ENCODE measurements around the gene DNAJC10. TPM values are rescaled to one million over a fixed set of nuclear protein-coding genes. Genes with fewer than 3 reads are reported as not detected.
"Not testable (repeated sequence)": the region's sequence is repeated elsewhere in the genome, so short reads cannot be mapped to it uniquely, and the experiment has no call there.

The DNAJC10 gene
- total RNA-seq, 1 donor from 2014 or later = 37.1 TPM

DNA sequence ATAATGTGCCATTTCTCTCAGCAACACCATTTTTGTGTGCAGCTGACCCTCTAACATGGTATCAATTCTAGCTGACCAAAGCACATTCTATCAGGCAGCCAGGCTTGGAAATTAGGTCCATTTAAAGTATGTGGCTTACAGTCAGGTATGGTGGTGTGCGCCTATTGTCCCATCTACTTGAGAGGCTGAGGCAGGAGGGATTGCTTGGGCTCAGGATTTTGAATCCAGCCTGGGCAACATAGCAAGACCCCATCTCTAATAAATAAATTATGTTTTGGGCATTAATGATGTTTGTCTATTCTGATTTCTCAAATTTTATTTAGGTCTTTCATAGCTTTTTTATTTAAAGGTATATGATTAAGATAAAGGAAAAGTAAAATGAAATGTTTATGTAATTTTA is 63.3 kb downstream of the DNAJC10 start:
- H3K27me3 ChIP-seq = no peaks in the 10 kb centered on the region
- DNase-seq (ENCODE audit: extremely low spot score in 2 of 2) = no peak
- no peaks in the 10 kb centered on the region for H3K9me3 ChIP-seq
- peaks cover 0 to 10% of the 10 kb centered on the region in 2 donors for H3K36me3 ChIP-seq
- H3K27ac ChIP-seq = no peak overlapping the region
- intact Hi-C loops (cut with DNase I) = no loop called here
- no peak for TF ChIP-seq POLR2AphosphoS5 (IDR thresholded peaks at IDR 0.05; ENCODE audit: insufficient read depth in 1 of 2, low read depth in 1 of 2)
- no peak for TF ChIP-seq POLR2A (IDR thresholded peaks at IDR 0.05)
- TF ChIP-seq, protein P1, sequence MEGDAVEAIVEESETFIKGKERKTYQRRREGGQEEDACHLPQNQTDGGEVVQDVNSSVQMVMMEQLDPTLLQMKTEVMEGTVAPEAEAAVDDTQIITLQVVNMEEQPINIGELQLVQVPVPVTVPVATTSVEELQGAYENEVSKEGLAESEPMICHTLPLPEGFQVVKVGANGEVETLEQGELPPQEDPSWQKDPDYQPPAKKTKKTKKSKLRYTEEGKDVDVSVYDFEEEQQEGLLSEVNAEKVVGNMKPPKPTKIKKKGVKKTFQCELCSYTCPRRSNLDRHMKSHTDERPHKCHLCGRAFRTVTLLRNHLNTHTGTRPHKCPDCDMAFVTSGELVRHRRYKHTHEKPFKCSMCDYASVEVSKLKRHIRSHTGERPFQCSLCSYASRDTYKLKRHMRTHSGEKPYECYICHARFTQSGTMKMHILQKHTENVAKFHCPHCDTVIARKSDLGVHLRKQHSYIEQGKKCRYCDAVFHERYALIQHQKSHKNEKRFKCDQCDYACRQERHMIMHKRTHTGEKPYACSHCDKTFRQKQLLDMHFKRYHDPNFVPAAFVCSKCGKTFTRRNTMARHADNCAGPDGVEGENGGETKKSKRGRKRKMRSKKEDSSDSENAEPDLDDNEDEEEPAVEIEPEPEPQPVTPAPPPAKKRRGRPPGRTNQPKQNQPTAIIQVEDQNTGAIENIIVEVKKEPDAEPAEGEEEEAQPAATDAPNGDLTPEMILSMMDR (IDR thresholded peaks at IDR 0.05) = no peak
- no peak overlapping the region for H3K4me3 ChIP-seq
- H3K4me1 ChIP-seq = no peaks in the 10 kb centered on the region

DNA sequence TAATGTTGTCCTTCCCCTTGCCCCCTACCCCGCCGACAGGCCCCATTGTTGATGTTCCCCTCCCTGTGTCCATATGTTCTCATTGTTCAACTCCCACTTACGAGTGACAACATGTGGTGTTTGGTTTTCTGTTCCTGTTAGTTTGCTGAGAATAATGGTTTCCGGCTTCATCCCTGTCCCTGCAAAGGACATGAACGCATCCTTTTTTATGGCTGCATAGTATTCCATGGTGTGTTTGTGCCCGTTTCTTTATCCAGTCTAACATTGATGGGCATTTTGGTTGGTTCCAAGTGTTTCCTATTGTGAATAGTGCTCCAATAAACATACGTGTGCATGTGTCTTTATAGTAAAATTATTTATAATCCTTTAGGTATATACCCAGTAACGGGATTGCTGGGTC is 65.0 kb downstream of the DNAJC10 start:
- H3K4me1 ChIP-seq; H3K4me3 ChIP-seq; H3K27me3 ChIP-seq; H3K27ac ChIP-seq; H3K9me3 ChIP-seq; DNase-seq (ENCODE audit: extremely low spot score in 2 of 2): not testable (repeated sequence)
- intact Hi-C loops (cut with DNase I) = loop anchor here (10.0 kb wide), 1 partner anchor 204 kb away; no protein-coding TSS in a partner anchor
- peaks cover 0 to 10% of the 10 kb centered on the region in 2 donors for H3K36me3 ChIP-seq

DNA sequence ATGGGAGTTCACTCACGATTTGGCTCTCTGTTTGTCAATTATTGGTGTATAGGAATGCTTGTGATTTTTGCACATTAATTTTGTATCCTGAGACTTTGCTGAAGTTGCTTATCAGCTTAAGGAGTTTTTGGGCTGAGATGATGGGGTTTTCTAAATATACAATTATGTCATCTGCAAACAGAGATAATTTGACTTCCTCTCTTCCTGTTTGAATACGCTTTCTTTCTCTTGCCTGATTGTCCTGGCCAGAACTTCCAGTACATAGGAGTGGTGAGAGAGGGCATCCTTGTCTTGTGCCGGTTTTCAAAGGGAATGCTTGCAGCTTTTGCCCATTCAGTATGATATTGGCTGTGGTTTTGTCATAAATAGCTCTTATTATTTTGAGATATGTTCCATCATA is 66.6 kb downstream of the DNAJC10 start:
- not testable (repeated sequence) for H3K4me1 ChIP-seq; H3K4me3 ChIP-seq; H3K27me3 ChIP-seq; DNase-seq (ENCODE audit: extremely low spot score in 2 of 2); H3K9me3 ChIP-seq; H3K36me3 ChIP-seq; H3K27ac ChIP-seq
- intact Hi-C loops (cut with DNase I) = loop anchor here (10.0 kb wide), 1 partner anchor 202 kb away; no protein-coding TSS in a partner anchor

DNA sequence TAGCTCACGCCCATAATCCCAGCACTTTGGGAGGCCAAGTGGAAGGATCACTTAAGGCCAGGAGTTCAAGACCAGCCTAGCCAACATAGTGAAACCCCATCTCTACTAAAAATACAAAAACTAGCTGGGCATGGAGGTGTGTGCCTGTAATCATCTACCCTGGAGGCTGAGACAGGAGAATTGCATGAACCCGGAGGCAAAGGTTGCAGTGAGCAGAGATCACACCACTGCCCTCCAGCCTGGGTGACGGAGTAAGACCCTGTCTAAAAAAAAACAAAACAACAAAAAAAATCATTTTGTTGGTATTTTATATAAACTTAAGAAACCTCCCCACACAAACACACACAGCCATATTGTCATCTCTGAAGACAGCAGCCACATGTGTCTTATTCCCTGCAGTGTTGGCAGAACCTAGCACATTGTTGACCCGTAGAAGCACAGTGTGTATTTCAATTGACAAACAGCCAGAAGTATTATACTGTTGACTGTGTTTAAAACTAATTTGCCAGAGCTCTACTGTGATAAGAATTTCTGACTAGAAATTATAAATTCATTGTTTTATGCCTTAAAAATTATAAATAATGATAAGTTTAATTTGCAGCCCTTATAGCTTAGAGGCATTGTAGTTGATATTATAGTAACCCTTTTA is 68.1 kb downstream of the DNAJC10 start:
- Histone ChIP-seq H3K9me3 (no peaks in the 10 kb centered on the region), H3K27me3 (no peaks in the 10 kb centered on the region), H3K4me3 (no peak overlapping the region), H3K36me3 (no peaks in the 10 kb centered on the region), H3K27ac (no peak overlapping the region), H3K4me1 (no peaks in the 10 kb centered on the region)
- intact Hi-C loops (cut with DNase I) = loop anchor here (10.0 kb wide), 1 partner anchor 201 kb away; no protein-coding TSS in a partner anchor
- TF ChIP-seq POLR2A (IDR thresholded peaks at IDR 0.05) (no peak), POLR2AphosphoS5 (IDR thresholded peaks at IDR 0.05; ENCODE audit: insufficient read depth in 1 of 2, low read depth in 1 of 2) (no peak)
- TF ChIP-seq, protein P1 (IDR thresholded peaks at IDR 0.05) = no peak
- DNase-seq (ENCODE audit: extremely low spot score in 2 of 2) = no peak

DNA sequence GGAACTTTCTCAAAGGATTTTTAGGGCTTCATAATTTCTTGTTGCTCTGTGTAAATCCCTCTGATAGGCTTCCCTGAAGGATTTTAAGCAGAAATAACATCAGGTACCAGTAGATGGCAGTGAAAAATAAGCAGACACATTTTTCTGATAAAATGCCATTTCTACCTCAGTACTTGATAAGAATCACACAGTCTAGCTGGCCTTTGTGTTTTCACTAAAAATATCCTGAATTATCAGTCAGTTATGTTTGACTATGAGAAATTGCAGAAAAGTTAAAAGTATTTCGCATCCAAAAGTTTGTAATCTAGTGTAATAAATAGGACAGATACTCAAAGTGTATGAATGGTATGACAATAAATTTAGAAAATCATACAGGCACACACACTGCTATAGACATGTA is 68.7 kb downstream of the DNAJC10 start:
- TF ChIP-seq, protein P1 (IDR thresholded peaks at IDR 0.05) = peak in 1 of 3 experiments; percentile 24
- no peak for TF ChIP-seq POLR2A (IDR thresholded peaks at IDR 0.05)
- no peaks in the 10 kb centered on the region for H3K27me3 ChIP-seq
- H3K4me1 ChIP-seq = no peaks in the 10 kb centered on the region
- no peaks in the 10 kb centered on the region for H3K36me3 ChIP-seq
- no peak overlapping the region for H3K27ac ChIP-seq
- H3K9me3 ChIP-seq = no peaks in the 10 kb centered on the region
- no peak for DNase-seq (ENCODE audit: extremely low spot score in 2 of 2)
- H3K4me3 ChIP-seq = no peak overlapping the region
- intact Hi-C loops (cut with DNase I) = loop anchor here (10.0 kb wide), 1 partner anchor 200 kb away; no protein-coding TSS in a partner anchor

DNA sequence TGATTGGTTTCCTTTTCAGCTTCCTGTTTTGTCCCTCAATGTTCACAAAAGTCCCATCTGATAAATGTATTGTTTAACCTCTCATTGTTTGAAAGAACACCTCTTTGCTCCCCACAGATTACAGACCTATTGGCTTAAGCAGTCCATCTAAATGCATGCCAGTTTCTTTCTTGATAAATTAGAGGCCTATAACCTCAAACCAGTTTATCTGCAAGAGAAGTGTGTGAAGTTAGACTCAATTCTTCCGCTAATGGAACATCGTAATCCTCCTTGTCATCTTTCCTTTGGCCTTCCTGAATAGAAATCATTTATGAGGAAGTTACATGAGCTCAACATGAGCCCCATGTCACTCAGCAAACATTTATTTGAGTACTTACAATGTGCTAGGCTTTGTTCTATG is 76.4 kb downstream of the DNAJC10 start:
- no peaks in the 10 kb centered on the region for H3K9me3 ChIP-seq
- no peaks in the 10 kb centered on the region for H3K4me1 ChIP-seq
- no peak for DNase-seq (ENCODE audit: extremely low spot score in 2 of 2)
- no peaks in the 10 kb centered on the region for H3K36me3 ChIP-seq
- H3K27ac ChIP-seq = no peak overlapping the region
- H3K4me3 ChIP-seq = no peak overlapping the region
- no peak for TF ChIP-seq POLR2A (IDR thresholded peaks at IDR 0.05)
- TF ChIP-seq POLR2AphosphoS5 (IDR thresholded peaks at IDR 0.05; ENCODE audit: insufficient read depth in 1 of 2, low read depth in 1 of 2) = no peak
- TF ChIP-seq, protein P1 (IDR thresholded peaks at IDR 0.05) = no peak
- no peaks in the 10 kb centered on the region for H3K27me3 ChIP-seq
- intact Hi-C loops (cut with DNase I) = no loop called here

Measured in vagina (tissue), 2 donors.